Effector CD8-positive, alpha-beta T cell (primary cell): ENCODE measurements around the gene DGUOK.
"Not testable (repeated sequence)": the region's sequence is repeated elsewhere in the genome, so short reads cannot be mapped to it uniquely, and the experiment has no call there.

Source experiments
- DNase-seq: peaks from one replicate; lab custom pipeline; 2025; lab: John Stamatoyannopoulos, UW
- total RNA-seq, 4 experiments: gene quantifications; one replicate each; lab custom pipeline; 2026; lab: John Stamatoyannopoulos, UW

The DGUOK gene
- total RNA-seq = 39.9 to 51.9 (median 45.1) reads per million in 4 experiments

GRCh38 chr2:73926493-73927327 is at the start of gene DGUOK:
DGUOK (plus strand) TSS chr2:73926880; CDS start chr2:73926911, 31 bp downstream.
- DNase-seq = peak; percentile 92

- DNase-seq = no peak
Observed at GRCh38 chr2:73877071-73877802, 49.4 kb upstream of the DGUOK start.

DNA sequence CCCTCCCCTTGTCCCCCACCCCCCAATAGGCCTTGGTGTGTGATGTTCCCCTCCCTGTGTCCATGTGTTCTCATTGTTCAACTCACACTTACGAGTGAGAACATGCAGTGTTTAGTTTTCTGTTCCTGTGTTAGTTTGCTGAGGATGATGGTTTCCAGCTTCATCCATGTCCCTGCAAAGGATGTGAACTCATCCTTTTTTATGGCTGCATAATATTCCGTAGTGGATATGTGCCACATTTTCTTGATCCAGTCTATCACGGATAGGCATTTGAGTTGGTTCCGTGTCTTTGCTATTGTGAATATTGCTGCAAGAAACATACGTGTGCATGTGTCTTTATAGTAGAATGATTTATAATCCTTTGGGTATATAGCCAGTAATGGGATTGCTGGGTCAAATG is 48.7 kb upstream of the DGUOK start:
- not testable (repeated sequence) for DNase-seq

DNA sequence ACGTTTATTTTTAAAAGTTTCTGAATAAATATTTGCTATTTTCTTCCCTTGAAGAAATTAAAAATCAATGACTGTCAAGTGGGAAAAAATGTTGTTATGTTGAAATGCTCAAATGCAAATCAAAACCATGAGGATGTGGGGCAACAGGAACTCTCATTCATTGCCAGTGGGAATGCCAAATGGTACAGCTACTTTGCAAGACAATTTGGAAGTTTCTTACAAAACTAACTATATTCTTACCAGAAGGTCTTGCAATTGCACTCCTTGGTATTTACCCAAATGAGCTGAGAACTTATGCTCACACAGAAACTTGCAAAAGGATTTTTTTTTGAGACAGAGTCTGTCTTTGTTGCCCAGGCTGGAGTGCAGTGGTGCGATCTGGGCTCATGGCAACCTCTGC is 41.3 kb upstream of the DGUOK start:
- DNase-seq = no peak

DNA sequence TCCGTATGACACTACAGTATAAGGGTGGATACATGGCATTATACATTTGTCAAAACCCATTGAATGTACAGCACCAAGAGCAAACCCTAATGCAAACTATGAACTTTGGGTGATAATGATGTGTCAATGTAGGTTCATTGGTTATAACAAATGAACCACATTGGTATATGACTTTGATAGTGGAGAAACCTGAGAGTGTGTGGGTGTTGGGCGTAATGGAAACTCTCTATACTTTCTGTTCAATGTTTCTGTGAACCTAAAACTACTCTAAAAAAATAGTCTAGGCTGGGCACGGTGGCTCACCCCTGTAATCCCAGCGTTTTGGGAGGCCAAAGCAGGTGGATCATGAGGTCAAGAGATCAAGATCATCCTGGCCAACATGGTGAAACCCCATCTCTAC is 40.3 kb upstream of the DGUOK start:
- DNase-seq = no peak

GRCh38 chr2:73887596-73888353 is 38.9 kb upstream of the DGUOK start:
- DNase-seq = not testable (repeated sequence)

DNA sequence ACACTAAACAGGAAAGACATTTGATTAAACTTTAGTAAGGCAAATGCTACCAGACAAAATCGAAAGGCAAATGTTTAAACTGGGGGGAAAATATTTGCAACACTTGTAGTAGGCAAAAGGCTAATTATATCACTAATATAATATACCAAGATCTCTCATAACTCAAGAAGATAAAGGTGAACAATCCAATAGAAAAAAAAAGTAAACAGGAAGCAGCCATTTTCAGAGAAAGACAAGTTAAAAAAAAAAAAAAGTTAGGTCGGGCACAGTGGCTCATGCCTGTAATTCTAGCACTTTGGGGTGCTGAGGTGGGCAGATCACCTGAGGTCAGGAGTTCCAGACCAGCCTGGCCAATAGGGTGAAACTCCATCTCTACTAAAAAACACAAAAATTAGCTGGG is 38.3 kb upstream of the DGUOK start:
- DNase-seq = no peak

- DNase-seq = no peak
Observed at GRCh38 chr2:73889206-73889605, 37.5 kb upstream of the DGUOK start.

- no peak for DNase-seq
Observed at GRCh38 chr2:73890301-73891092, 36.2 kb upstream of the DGUOK start.

DNA sequence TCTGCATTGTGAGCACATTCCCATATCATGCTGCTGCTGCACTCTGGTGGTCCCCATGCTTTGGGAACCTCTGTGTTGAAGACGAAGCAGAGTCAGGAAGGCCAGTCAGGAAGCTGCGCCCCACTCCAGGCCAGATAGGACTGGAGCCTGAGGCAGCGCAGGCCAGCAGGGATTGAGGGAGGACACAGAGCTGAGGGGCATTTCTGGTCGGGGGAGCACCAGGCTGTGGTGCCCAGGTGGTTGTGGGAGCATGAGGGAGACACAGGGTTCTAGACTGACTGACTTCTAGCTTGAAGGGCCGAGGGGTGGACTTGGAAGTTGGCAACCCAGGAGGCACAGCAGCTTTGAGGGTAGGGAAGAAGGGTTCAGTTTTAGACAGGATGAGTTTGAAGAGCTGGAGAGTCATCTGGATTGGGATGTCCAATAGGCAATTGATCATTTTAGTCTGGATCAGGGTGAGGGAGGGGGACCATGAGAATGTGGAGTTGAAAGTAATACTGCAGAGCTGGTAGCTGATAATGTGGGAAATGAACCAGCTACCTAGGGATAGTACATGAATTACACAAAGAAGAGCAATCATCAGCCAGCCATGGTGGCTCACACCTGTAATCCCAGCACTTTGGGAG is 35.3 kb upstream of the DGUOK start:
- DNase-seq = no peak

- DNase-seq = no peak
Observed at GRCh38 chr2:73892631-73893329, 33.9 kb upstream of the DGUOK start, which contains the start of gene ACTG2. ACTG2 (plus strand) TSS chr2:73893008; CDS start chr2:73901312, 8,304 bp downstream.

- no peak for DNase-seq
Observed at GRCh38 chr2:73893764-73894474, 32.8 kb upstream of the DGUOK start.

DNA sequence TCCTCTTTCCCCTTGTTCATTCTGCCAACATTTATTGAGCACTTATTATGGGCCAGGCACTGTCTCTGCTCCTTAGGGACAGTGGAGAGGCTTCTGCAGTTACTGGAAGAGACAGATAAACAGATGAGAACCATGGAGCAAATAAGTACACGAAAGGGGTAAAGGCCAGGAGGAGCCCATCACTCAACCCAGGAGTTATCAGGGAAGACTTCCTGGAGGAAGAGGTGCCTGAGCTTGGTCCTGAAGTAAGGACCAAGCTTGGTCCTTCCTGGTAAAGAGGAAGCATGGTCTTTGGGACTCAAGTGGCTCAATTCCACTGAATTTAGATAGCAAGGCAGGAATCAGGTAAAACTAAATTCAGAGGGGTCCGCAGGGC is 32.2 kb upstream of the DGUOK start:
- no peak for DNase-seq

- no peak for DNase-seq
Observed at GRCh38 chr2:73894877-73895276, 31.8 kb upstream of the DGUOK start.

DNA sequence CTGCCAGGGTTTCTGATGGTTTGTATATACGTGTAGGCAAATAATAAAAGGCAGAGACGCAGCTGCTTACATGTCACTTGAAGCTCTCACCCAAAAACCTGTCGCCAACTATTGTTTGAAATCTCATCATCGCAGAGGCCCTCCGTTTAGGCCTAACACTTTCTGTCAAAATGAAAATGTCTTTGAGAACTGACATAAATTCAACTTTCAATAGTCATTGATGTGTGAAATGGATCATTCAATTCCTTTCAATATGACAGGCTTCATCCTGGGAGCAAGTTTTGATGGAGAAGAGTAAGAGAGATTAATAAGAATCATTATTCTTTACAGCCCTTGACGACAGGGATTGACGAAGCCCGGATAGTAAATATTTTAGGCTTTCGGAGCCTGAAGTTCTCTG is 31.2 kb upstream of the DGUOK start:
- no peak for DNase-seq

- DNase-seq = no peak
Observed at GRCh38 chr2:73896362-73897239, 30.1 kb upstream of the DGUOK start.

- no peak for DNase-seq
Observed at GRCh38 chr2:73897240-73897583, 29.5 kb upstream of the DGUOK start.

- no peak for DNase-seq
Observed at GRCh38 chr2:73897934-73898333, 28.7 kb upstream of the DGUOK start.

DNA sequence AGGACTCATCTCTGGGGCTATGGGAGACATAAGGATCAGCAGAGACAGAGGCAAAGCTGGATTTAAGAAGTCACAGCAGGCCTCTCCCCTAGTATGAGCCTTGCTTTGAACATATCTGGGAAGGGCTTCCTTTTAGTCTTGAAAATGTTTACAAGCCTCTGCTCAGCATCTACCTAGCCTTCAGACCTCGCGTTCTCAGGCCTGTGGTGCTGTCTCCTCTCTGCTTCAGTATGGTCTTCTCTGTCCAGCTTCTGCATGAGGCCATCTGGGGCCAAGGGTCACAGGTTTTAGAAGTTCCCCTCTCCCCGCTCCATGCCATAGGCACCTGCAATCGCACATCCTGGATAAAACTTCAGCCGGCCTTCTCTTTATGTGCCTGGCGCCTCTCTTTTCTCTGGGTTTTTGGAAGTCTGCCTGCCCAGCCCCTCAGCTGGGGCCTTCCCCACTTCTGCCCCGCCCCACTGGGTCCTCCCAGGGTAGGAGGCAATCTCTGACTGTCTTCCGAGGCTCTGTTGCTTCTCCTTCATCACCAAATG is 26.8 kb upstream of the DGUOK start:
- no peak for DNase-seq
